ENCODE measurements around the gene YAE1.

Gene YAE1

GRCh38 chr7:39603924-39604323 lies 37.7 kb downstream of the YAE1 start:
- Histone ChIP-seq H3K36me3 (ENCODE audit: control insufficient read depth in 1 of 2, insufficient read depth in 2 of 2, low read length in 2 of 2) (no peaks in the 10 kb centered on the region), H2AFZ (ENCODE audit: insufficient read depth, low read length, poor library complexity) (no peak overlapping the region), H3K18ac (ENCODE audit: low read length) (no peak overlapping the region), H2BK120ac (ENCODE audit: insufficient read depth, low read length, poor library complexity) (no peak overlapping the region), H3K9ac (ENCODE audit: low read length) (no peak overlapping the region), H2BK12ac (ENCODE audit: low read length) (no peak overlapping the region), H3K9me3 (ENCODE audit: insufficient read depth, low read depth, low read length) (no peaks in the 10 kb centered on the region), H3K14ac (ENCODE audit: low read length) (no peak overlapping the region), H4K91ac (ENCODE audit: low read depth, low read length) (no peak overlapping the region), H2AK5ac (ENCODE audit: low read length) (no peak overlapping the region), H3K79me2 (ENCODE audit: control insufficient read depth, insufficient read depth, low read length, poor library complexity) (no peaks in the 10 kb centered on the region), H4K12ac (ENCODE audit: low read depth, low read length) (no peak overlapping the region), H3K4ac (ENCODE audit: low read depth, low read length) (no peak overlapping the region), H4K8ac (ENCODE audit: low read depth, low read length) (no peak overlapping the region), H3K4me2 (ENCODE audit: low read length) (no peak overlapping the region), H3K79me1 (ENCODE audit: low read length) (no peaks in the 10 kb centered on the region), H3K27ac (ENCODE audit: low read depth, low read length) (no peak overlapping the region), H3K27me3 (ENCODE audit: insufficient read depth, low read length) (no peaks in the 10 kb centered on the region), H3K4me3 (ENCODE audit: low read depth, low read length) (no peak overlapping the region), H3K4me1 (ENCODE audit: control insufficient read depth in 1 of 2, insufficient read depth in 2 of 2, low read length in 2 of 2) (no peaks in the 10 kb centered on the region), H3K23ac (ENCODE audit: low read length) (no peak overlapping the region), H2BK5ac (ENCODE audit: low read depth, low read length, poor library complexity) (no peak overlapping the region)
- DNase-seq: no peak

- no peak overlapping the region for H4K91ac ChIP-seq (ENCODE audit: low read depth, low read length)
- no peak overlapping the region for H4K12ac ChIP-seq (ENCODE audit: low read depth, low read length)
- H3K4me2 ChIP-seq (ENCODE audit: low read length): no peak overlapping the region
- no peak overlapping the region for H4K8ac ChIP-seq (ENCODE audit: low read depth, low read length)
- no peak overlapping the region for H3K4me3 ChIP-seq (ENCODE audit: low read depth, low read length)
- no peaks in the 10 kb centered on the region for H3K79me2 ChIP-seq (ENCODE audit: control insufficient read depth, insufficient read depth, low read length, poor library complexity)
- no peak for DNase-seq
- no peak overlapping the region for H3K4ac ChIP-seq (ENCODE audit: low read depth, low read length)
- no peak overlapping the region for H2BK120ac ChIP-seq (ENCODE audit: insufficient read depth, low read length, poor library complexity)
- WGBS (ENCODE audit: extremely low coverage, insufficient coverage, insufficient read length): no CpG with 5 or more reads among the region's 1 CpG
- no peak overlapping the region for H3K23ac ChIP-seq (ENCODE audit: low read length)
- H3K9ac ChIP-seq (ENCODE audit: low read length): no peak overlapping the region
- H3K27ac ChIP-seq (ENCODE audit: low read depth, low read length): no peak overlapping the region
- H2AK5ac ChIP-seq (ENCODE audit: low read length): no peak overlapping the region
- H3K79me1 ChIP-seq (ENCODE audit: low read length): no peaks in the 10 kb centered on the region
- H3K9me3 ChIP-seq (ENCODE audit: insufficient read depth, low read depth, low read length): no peaks in the 10 kb centered on the region
- H2BK5ac ChIP-seq (ENCODE audit: low read depth, low read length, poor library complexity): no peak overlapping the region
- peaks cover 2% of the 10 kb centered on the region for H3K27me3 ChIP-seq (ENCODE audit: insufficient read depth, low read length)
- no peak overlapping the region for H3K14ac ChIP-seq (ENCODE audit: low read length)
- peaks cover 5 to 6% of the 10 kb centered on the region in 2 experiments for H3K4me1 ChIP-seq (ENCODE audit: control insufficient read depth in 1 of 2, insufficient read depth in 2 of 2, low read length in 2 of 2)
- no peaks in the 10 kb centered on the region for H3K36me3 ChIP-seq (ENCODE audit: control insufficient read depth in 1 of 2, insufficient read depth in 2 of 2, low read length in 2 of 2)
- no peak overlapping the region for H2BK12ac ChIP-seq (ENCODE audit: low read length)
- H2AFZ ChIP-seq (ENCODE audit: insufficient read depth, low read length, poor library complexity): no peak overlapping the region
- no peak overlapping the region for H3K18ac ChIP-seq (ENCODE audit: low read length)
Measured at GRCh38 chr7:39605087-39605486, 38.9 kb downstream of the YAE1 start.

GRCh38 chr7:39606352-39606751 lies 40.1 kb downstream of the YAE1 start:
- Histone ChIP-seq H4K91ac (ENCODE audit: low read depth, low read length) (no peak overlapping the region), H3K9me3 (ENCODE audit: insufficient read depth, low read depth, low read length) (no peaks in the 10 kb centered on the region), H3K27ac (ENCODE audit: low read depth, low read length) (no peak overlapping the region), H3K4ac (ENCODE audit: low read depth, low read length) (no peak overlapping the region), H2AK5ac (ENCODE audit: low read length) (no peak overlapping the region), H2BK120ac (ENCODE audit: insufficient read depth, low read length, poor library complexity) (no peak overlapping the region), H2AFZ (ENCODE audit: insufficient read depth, low read length, poor library complexity) (no peak overlapping the region), H2BK12ac (ENCODE audit: low read length) (no peak overlapping the region), H3K9ac (ENCODE audit: low read length) (no peak overlapping the region), H3K14ac (ENCODE audit: low read length) (no peak overlapping the region), H3K23ac (ENCODE audit: low read length) (no peak overlapping the region), H4K8ac (ENCODE audit: low read depth, low read length) (no peak overlapping the region), H3K18ac (ENCODE audit: low read length) (no peak overlapping the region), H3K4me1 (ENCODE audit: control insufficient read depth in 1 of 2, insufficient read depth in 2 of 2, low read length in 2 of 2) (peaks cover 5 to 6% of the 10 kb centered on the region in 2 experiments), H3K36me3 (ENCODE audit: control insufficient read depth in 1 of 2, insufficient read depth in 2 of 2, low read length in 2 of 2) (no peaks in the 10 kb centered on the region), H2BK5ac (ENCODE audit: low read depth, low read length, poor library complexity) (no peak overlapping the region), H3K4me3 (ENCODE audit: low read depth, low read length) (no peak overlapping the region), H4K12ac (ENCODE audit: low read depth, low read length) (no peak overlapping the region), H3K27me3 (ENCODE audit: insufficient read depth, low read length) (peaks cover 2% of the 10 kb centered on the region), H3K4me2 (ENCODE audit: low read length) (no peak overlapping the region), H3K79me2 (ENCODE audit: control insufficient read depth, insufficient read depth, low read length, poor library complexity) (no peaks in the 10 kb centered on the region), H3K79me1 (ENCODE audit: low read length) (no peaks in the 10 kb centered on the region)
- no peak for DNase-seq
- no CpG with 5 or more reads among the region's 2 CpGs for WGBS (ENCODE audit: extremely low coverage, insufficient coverage, insufficient read length)

- no peak overlapping the region for H4K8ac ChIP-seq (ENCODE audit: low read depth, low read length)
Measured at GRCh38 chr7:39606941-39607340, 40.7 kb downstream of the YAE1 start.

More at GRCh38 chr7:39606941-39607340, 40.7 kb downstream of the YAE1 start:
- H2BK12ac ChIP-seq (ENCODE audit: low read length): no peak overlapping the region
- no peak overlapping the region for H3K18ac ChIP-seq (ENCODE audit: low read length)
- no peak overlapping the region for H3K4ac ChIP-seq (ENCODE audit: low read depth, low read length)
- H3K79me1 ChIP-seq (ENCODE audit: low read length): no peaks in the 10 kb centered on the region
- no peak overlapping the region for H2BK120ac ChIP-seq (ENCODE audit: insufficient read depth, low read length, poor library complexity)
- no peak overlapping the region for H3K4me3 ChIP-seq (ENCODE audit: low read depth, low read length)
- no peaks in the 10 kb centered on the region for H3K9me3 ChIP-seq (ENCODE audit: insufficient read depth, low read depth, low read length)
- no peak overlapping the region for H3K9ac ChIP-seq (ENCODE audit: low read length)
- WGBS (ENCODE audit: extremely low coverage, insufficient coverage, insufficient read length): no CpG with 5 or more reads among the region's 2 CpGs
- no peak for DNase-seq
- no peak overlapping the region for H2AK5ac ChIP-seq (ENCODE audit: low read length)
- no peak overlapping the region for H2AFZ ChIP-seq (ENCODE audit: insufficient read depth, low read length, poor library complexity)
- H3K4me1 ChIP-seq (ENCODE audit: control insufficient read depth in 1 of 2, insufficient read depth in 2 of 2, low read length in 2 of 2): peaks cover 5 to 6% of the 10 kb centered on the region in 2 experiments
- H3K14ac ChIP-seq (ENCODE audit: low read length): no peak overlapping the region
- H4K91ac ChIP-seq (ENCODE audit: low read depth, low read length): no peak overlapping the region
- H3K36me3 ChIP-seq (ENCODE audit: control insufficient read depth in 1 of 2, insufficient read depth in 2 of 2, low read length in 2 of 2): no peaks in the 10 kb centered on the region
- H4K12ac ChIP-seq (ENCODE audit: low read depth, low read length): no peak overlapping the region
- H3K27ac ChIP-seq (ENCODE audit: low read depth, low read length): no peak overlapping the region
- H3K79me2 ChIP-seq (ENCODE audit: control insufficient read depth, insufficient read depth, low read length, poor library complexity): no peaks in the 10 kb centered on the region
- H3K23ac ChIP-seq (ENCODE audit: low read length): no peak overlapping the region
- no peak overlapping the region for H2BK5ac ChIP-seq (ENCODE audit: low read depth, low read length, poor library complexity)
- H3K4me2 ChIP-seq (ENCODE audit: low read length): no peak overlapping the region
- peaks cover 2% of the 10 kb centered on the region for H3K27me3 ChIP-seq (ENCODE audit: insufficient read depth, low read length)
